HG03342 (cell line): Measurements from ENCODE around the gene ZFR.
"Not testable (repeated sequence)": the region's sequence is repeated elsewhere in the genome, so short reads cannot be mapped to it uniquely, and the experiment has no call there.

Experiments used
- ATAC-seq: cut with Tn5 transposase; IDR thresholded peaks from one replicate; pipeline ENCODE4 v1.9.1; 2021; ENCODE audit warnings: mild to moderate bottlenecking, moderate library complexity; ENCODE audit not compliant: unreplicated experiment

The ZFR gene

GRCh38 chr5:32323741-32324140 is 120.8 kb downstream of the ZFR start:
- ATAC-seq, result no peak

GRCh38 chr5:32322882-32323281 is 121.7 kb downstream of the ZFR start:
- no peak for ATAC-seq

- not testable (repeated sequence) for ATAC-seq
Measured at GRCh38 chr5:32321787-32322186, 122.8 kb downstream of the ZFR start.

GRCh38 chr5:32320576-32320975 is 124.0 kb downstream of the ZFR start:
- ATAC-seq, result no peak

- ATAC-seq, result no peak
Measured at GRCh38 chr5:32319926-32320543, 124.5 kb downstream of the ZFR start.

GRCh38 chr5:32319392-32319791 is 125.1 kb downstream of the ZFR start:
- ATAC-seq, result no peak

- no peak for ATAC-seq
Measured at GRCh38 chr5:32317041-32317440, 127.5 kb downstream of the ZFR start.

- ATAC-seq, result no peak
Measured at GRCh38 chr5:32315221-32316014, 129.1 kb downstream of the ZFR start.

- no peak for ATAC-seq
Measured at GRCh38 chr5:32314658-32315057, 129.9 kb downstream of the ZFR start.

GRCh38 chr5:32314152-32314488 is 130.4 kb downstream of the ZFR start:
- ATAC-seq, result not testable (repeated sequence)

- ATAC-seq, result peak; percentile 93
Measured at GRCh38 chr5:32312595-32313332, 131.8 kb downstream of the ZFR start, which contains the start of gene MTMR12. Gene MTMR12, minus strand, starts transcription at chr5:32312939. Its CDS starts 101 bp downstream, at chr5:32312838.

GRCh38 chr5:32312197-32312594 is 132.3 kb downstream of the ZFR start:
- peak; percentile 24 for ATAC-seq

- ATAC-seq, result no peak
Measured at GRCh38 chr5:32311404-32312196, 132.9 kb downstream of the ZFR start.

- ATAC-seq, result no peak
Measured at GRCh38 chr5:32309761-32310160, 134.8 kb downstream of the ZFR start.

GRCh38 chr5:32308946-32309345 is 135.6 kb downstream of the ZFR start:
- ATAC-seq, result no peak

GRCh38 chr5:32307769-32308194 is 136.8 kb downstream of the ZFR start:
- ATAC-seq, result no peak

- ATAC-seq, result no peak
Measured at GRCh38 chr5:32304622-32305021, 139.9 kb downstream of the ZFR start.
